ENCODE measurements around the gene CYFIP1.

DNA sequence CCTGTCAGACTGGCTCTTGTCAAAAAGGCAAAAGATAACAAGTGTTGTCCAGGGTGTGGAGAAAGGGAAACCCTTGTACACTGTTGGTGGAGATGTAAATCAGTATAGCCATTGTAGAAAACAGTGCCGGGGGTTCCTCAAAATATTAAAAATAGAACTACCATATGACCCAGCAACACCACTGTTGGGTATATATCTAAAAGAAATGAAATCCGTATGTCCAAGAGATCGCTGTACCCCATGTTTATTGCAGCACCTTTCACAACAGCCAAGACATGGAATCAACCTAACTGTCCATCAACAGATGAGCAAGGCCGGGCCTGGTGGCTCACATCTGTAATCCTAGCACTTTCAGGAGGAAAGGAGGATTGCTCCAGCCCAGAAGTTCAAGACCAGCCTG lies 6.2 kb downstream of the CYFIP1 start:
- TF ChIP-seq, protein P1, sequence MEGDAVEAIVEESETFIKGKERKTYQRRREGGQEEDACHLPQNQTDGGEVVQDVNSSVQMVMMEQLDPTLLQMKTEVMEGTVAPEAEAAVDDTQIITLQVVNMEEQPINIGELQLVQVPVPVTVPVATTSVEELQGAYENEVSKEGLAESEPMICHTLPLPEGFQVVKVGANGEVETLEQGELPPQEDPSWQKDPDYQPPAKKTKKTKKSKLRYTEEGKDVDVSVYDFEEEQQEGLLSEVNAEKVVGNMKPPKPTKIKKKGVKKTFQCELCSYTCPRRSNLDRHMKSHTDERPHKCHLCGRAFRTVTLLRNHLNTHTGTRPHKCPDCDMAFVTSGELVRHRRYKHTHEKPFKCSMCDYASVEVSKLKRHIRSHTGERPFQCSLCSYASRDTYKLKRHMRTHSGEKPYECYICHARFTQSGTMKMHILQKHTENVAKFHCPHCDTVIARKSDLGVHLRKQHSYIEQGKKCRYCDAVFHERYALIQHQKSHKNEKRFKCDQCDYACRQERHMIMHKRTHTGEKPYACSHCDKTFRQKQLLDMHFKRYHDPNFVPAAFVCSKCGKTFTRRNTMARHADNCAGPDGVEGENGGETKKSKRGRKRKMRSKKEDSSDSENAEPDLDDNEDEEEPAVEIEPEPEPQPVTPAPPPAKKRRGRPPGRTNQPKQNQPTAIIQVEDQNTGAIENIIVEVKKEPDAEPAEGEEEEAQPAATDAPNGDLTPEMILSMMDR (IDR thresholded peaks at IDR 0.05; ENCODE audit: insufficient read depth, low read length, poor library complexity, severe bottlenecking), result no peak
- TF ChIP-seq EZH2phosphoT487 (conservative IDR thresholded peaks at IDR 0.05; ENCODE audit: low read length), result no peak

Measured in SU-DHL-6 (cell line).